PFSK-1 (cell line): ENCODE data around the gene AIFM3.

Source experiments
- FOXP2 ChIP-seq: optimal IDR thresholded peaks from 2 replicates; pipeline ENCODE3; 2011; ENCODE audit warnings: borderline replicate concordance, control low read depth, inconsistent platforms; ENCODE audit not compliant: insufficient read depth; ENCODE audit errors: extremely low read length, extremely low read depth
- POLR2AphosphoS5 ChIP-seq: IDR thresholded peaks from 2 replicates; pipeline ENCODE4 v1.6.1; 2012; ENCODE audit warnings: low read depth, mild to moderate bottlenecking, control low read depth, low read length, moderate library complexity
- SIN3A ChIP-seq: IDR thresholded peaks from 2 replicates; pipeline ENCODE4 v1.6.1; 2012; ENCODE audit warnings: mild to moderate bottlenecking, low read length, moderate library complexity, borderline replicate concordance; ENCODE audit not compliant: insufficient read depth
- TAF1 ChIP-seq: IDR thresholded peaks from 2 replicates; pipeline ENCODE4 v1.6.1; 2012; ENCODE audit warnings: low read length, control low read depth, borderline replicate concordance; ENCODE audit not compliant: insufficient read depth
- TF ChIP-seq, protein P1 (sequence below), 2 experiments: IDR thresholded peaks; 2 replicates each; pipeline versions ENCODE4 v1.6.1 to v1.8.0; 2011 to 2012; ENCODE audit warnings: low read depth in 2 of 2, low read length in 2 of 2, control low read depth in 1 of 2, inconsistent platforms in 1 of 2, mild to moderate bottlenecking in 1 of 2, moderate library complexity in 1 of 2; ENCODE audit not compliant: insufficient read depth in 1 of 2

AIFM3 gene

DNA sequence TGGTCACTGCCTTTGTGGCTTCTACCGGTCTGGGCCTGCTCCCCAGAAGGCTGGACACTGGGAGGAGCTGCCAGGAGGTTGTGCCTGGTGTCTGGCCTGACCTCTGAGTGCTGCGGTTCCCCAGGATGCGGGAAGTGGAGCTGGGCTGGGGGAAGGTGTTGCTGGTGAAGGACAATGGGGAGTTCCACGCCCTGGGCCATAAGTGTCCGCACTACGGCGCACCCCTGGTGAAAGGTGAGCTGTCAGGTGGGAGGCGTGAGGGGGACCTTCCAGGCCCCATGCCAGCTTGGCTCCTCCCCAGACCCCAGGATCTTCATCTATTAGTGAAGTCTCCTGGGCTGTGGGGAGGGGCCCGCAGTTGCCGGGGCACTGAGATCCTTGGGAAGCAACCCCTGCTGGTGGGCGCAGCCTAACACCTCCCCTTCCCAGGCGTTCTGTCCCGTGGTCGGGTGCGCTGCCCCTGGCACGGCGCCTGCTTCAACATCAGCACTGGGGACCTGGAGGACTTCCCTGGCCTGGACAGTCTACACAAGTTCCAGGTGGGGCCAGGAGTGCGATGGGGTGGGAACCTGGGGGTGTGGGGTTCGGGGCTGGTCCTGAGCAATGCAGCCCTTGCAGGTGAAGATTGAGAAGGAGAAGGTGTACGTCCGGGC lies 6.7 kb downstream of the AIFM3 start:
- TF ChIP-seq SIN3A, result no peak
- no peak for TF ChIP-seq FOXP2
- no peak for TF ChIP-seq TAF1
- no peak for TF ChIP-seq POLR2AphosphoS5
- TF ChIP-seq, protein P1, sequence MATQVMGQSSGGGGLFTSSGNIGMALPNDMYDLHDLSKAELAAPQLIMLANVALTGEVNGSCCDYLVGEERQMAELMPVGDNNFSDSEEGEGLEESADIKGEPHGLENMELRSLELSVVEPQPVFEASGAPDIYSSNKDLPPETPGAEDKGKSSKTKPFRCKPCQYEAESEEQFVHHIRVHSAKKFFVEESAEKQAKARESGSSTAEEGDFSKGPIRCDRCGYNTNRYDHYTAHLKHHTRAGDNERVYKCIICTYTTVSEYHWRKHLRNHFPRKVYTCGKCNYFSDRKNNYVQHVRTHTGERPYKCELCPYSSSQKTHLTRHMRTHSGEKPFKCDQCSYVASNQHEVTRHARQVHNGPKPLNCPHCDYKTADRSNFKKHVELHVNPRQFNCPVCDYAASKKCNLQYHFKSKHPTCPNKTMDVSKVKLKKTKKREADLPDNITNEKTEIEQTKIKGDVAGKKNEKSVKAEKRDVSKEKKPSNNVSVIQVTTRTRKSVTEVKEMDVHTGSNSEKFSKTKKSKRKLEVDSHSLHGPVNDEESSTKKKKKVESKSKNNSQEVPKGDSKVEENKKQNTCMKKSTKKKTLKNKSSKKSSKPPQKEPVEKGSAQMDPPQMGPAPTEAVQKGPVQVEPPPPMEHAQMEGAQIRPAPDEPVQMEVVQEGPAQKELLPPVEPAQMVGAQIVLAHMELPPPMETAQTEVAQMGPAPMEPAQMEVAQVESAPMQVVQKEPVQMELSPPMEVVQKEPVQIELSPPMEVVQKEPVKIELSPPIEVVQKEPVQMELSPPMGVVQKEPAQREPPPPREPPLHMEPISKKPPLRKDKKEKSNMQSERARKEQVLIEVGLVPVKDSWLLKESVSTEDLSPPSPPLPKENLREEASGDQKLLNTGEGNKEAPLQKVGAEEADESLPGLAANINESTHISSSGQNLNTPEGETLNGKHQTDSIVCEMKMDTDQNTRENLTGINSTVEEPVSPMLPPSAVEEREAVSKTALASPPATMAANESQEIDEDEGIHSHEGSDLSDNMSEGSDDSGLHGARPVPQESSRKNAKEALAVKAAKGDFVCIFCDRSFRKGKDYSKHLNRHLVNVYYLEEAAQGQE (IDR thresholded peaks at IDR 0.05; ENCODE audit: insufficient read depth in 1 of 2, low read depth in 2 of 2, low read length in 2 of 2), result no peak

DNA sequence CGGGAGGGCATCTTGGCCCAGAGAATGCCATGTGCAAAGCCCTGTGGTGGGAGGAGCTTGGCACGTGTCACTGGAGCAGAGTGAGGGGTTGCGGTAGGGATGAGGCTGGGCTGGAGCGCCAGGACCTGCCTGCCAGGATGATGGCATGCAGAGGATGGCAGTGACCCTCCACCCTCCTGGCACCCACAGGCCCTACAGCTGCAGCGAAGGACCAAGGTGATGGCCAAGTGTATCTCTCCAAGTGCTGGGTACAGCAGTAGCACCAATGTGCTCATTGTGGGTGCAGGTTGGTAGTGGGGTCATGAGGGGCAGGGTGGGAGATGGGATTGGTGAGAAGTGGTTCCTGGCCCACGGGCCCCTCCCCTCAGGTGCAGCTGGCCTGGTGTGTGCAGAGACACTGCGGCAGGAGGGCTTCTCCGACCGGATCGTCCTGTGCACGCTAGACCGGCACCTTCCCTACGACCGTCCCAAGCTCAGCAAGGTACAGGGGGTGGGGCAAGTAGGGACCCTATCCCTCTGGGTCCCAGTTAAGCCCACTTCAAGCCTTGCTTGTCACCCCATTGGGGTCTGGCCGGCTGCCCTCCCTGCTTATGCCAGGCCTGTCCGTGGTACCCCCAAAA lies 7.4 kb downstream of the AIFM3 start:
- no peak for TF ChIP-seq POLR2AphosphoS5
- TF ChIP-seq TAF1, result no peak
- no peak for TF ChIP-seq SIN3A
- TF ChIP-seq, protein P1 (IDR thresholded peaks at IDR 0.05; ENCODE audit: insufficient read depth in 1 of 2, low read depth in 2 of 2, low read length in 2 of 2), result no peak
- TF ChIP-seq FOXP2, result no peak

DNA sequence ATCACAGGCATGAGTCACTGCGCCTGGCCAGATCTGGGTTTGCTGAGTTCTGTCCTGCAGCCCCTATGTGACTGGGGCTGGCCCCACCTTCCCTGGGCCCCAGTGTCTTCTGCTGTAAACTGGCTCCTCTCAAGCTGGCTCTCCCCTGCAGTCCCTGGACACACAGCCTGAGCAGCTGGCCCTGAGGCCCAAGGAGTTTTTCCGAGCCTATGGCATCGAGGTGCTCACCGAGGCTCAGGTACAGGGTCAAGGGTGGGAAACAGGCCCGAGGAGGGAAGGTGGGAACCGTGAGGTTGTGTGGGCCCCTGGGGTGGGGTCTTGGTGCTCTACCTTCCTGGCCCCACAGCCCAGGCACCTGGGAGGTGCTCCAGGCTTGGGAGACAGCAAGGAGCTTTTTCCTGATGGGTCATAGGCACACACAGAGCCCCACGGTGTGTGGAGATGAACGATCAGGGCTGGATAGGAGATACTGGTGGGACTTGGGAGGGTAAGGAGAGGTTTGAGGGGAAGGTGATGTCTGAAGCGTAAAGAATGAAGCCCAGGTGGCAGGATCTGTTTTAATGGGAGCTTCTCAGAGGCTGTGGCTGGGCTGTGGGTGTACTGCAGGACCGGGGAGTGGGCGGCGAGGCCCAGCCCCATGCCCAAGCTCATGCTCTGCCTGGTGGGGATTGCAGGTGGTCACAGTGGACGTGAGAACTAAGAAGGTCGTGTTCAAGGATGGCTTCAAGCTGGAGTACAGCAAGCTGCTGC lies 8.7 kb downstream of the AIFM3 start:
- TF ChIP-seq, protein P1 (IDR thresholded peaks at IDR 0.05; ENCODE audit: insufficient read depth in 1 of 2, low read depth in 2 of 2, low read length in 2 of 2), result no peak
- TF ChIP-seq TAF1, result no peak
- no peak for TF ChIP-seq POLR2AphosphoS5
- TF ChIP-seq SIN3A, result no peak
- TF ChIP-seq FOXP2, result no peak

DNA sequence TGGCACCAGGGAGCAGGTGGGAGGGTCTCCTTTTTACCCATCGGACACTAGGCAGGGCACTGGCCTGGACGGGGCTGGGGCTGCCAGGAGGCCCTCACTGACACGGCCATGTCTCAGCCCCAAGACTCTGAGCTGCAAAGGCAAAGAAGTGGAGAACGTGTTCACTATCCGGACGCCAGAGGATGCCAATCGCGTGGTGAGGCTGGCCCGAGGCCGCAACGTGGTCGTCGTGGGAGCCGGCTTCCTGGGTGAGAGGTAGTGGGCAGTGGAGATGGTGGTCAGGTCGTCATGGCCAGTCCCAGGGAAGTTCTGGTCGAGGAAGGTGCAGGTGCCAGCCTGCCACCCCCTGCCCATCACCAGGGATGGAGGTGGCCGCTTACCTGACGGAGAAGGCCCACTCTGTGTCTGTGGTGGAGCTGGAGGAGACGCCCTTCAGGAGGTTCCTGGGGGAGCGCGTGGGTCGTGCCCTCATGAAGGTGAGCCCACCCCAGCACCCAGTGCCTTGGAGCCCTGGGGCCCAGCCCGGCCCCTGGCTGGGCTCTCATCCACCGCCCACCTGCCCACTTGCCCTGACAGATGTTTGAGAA lies 9.3 kb downstream of the AIFM3 start:
- no peak for TF ChIP-seq POLR2AphosphoS5
- TF ChIP-seq FOXP2, result no peak
- TF ChIP-seq SIN3A, result no peak
- TF ChIP-seq, protein P1 (IDR thresholded peaks at IDR 0.05; ENCODE audit: insufficient read depth in 1 of 2, low read depth in 2 of 2, low read length in 2 of 2), result no peak
